ENCODE results near the gene ARID4A.

The ARID4A gene

GRCh38 chr14:58368956-58369355 is 70.6 kb downstream of the ARID4A start:
- no peak for DNase-seq (ENCODE audit: low spot score)
- no peak for TF ChIP-seq CTCF (IDR thresholded peaks at IDR 0.05; ENCODE audit: borderline replicate concordance, control extremely low read depth, extremely low read depth, insufficient read depth, missing control alignments)
- in situ Hi-C loops (cut with MboI; ENCODE audit: low sequenced_read_pairs, unreplicated experiment) = no loop called here

- TF ChIP-seq CTCF (IDR thresholded peaks at IDR 0.05; ENCODE audit: borderline replicate concordance, control extremely low read depth, extremely low read depth, insufficient read depth, missing control alignments) = no peak
- DNase-seq (ENCODE audit: low spot score) = no peak
- in situ Hi-C loops (cut with MboI; ENCODE audit: low sequenced_read_pairs, unreplicated experiment) = no loop called here
Measured at GRCh38 chr14:58376791-58377190, 78.4 kb downstream of the ARID4A start.

GRCh38 chr14:58390830-58391229 is 92.5 kb downstream of the ARID4A start:
- in situ Hi-C loops (cut with MboI; ENCODE audit: low sequenced_read_pairs, unreplicated experiment) = no loop called here
- no peak for TF ChIP-seq CTCF (IDR thresholded peaks at IDR 0.05; ENCODE audit: borderline replicate concordance, control extremely low read depth, extremely low read depth, insufficient read depth, missing control alignments)
- DNase-seq (ENCODE audit: low spot score) = no peak

- DNase-seq (ENCODE audit: low spot score) = no peak
- in situ Hi-C loops (cut with MboI; ENCODE audit: low sequenced_read_pairs, unreplicated experiment) = no loop called here
Measured at GRCh38 chr14:58395562-58395811, 97.1 kb downstream of the ARID4A start.

GRCh38 chr14:58395812-58396788 is 97.7 kb downstream of the ARID4A start, which contains the start of gene TOMM20L:
TOMM20L (plus strand) TSS chr14:58395930; CDS start chr14:58395958, 28 bp downstream.
- peak; percentile 87 for TF ChIP-seq CTCF (IDR thresholded peaks at IDR 0.05; ENCODE audit: borderline replicate concordance, control extremely low read depth, extremely low read depth, insufficient read depth, missing control alignments)
- DNase-seq (ENCODE audit: low spot score) = peak; percentile 92
- in situ Hi-C loops (cut with MboI; ENCODE audit: low sequenced_read_pairs, unreplicated experiment) = no loop called here

More at GRCh38 chr14:58395562-58395811, 97.1 kb downstream of the ARID4A start:
- no peak for TF ChIP-seq CTCF (IDR thresholded peaks at IDR 0.05; ENCODE audit: borderline replicate concordance, control extremely low read depth, extremely low read depth, insufficient read depth, missing control alignments)

GRCh38 chr14:58397156-58397555 is 98.8 kb downstream of the ARID4A start:
- no peak for TF ChIP-seq CTCF (IDR thresholded peaks at IDR 0.05; ENCODE audit: borderline replicate concordance, control extremely low read depth, extremely low read depth, insufficient read depth, missing control alignments)
- no peak for DNase-seq (ENCODE audit: low spot score)
- in situ Hi-C loops (cut with MboI; ENCODE audit: low sequenced_read_pairs, unreplicated experiment) = no loop called here
